Stimulated activated CD4-positive, alpha-beta T cell treated with anti-CD3 and anti-CD28 coated beads, Interleukin-12 subunit alpha, Interleukin-12 subunit beta, amount 100 ng/mL, for 24 hours (primary cell): Measurements from ENCODE around the gene YIPF7.

ENCODE experiments used
- DNase-seq, 2 experiments: peaks; one replicate each; pipeline ENCODE4 v3.0.0-alpha.2; 2020; ENCODE audit warnings: low read depth in 2 of 2

The YIPF7 gene

DNA sequence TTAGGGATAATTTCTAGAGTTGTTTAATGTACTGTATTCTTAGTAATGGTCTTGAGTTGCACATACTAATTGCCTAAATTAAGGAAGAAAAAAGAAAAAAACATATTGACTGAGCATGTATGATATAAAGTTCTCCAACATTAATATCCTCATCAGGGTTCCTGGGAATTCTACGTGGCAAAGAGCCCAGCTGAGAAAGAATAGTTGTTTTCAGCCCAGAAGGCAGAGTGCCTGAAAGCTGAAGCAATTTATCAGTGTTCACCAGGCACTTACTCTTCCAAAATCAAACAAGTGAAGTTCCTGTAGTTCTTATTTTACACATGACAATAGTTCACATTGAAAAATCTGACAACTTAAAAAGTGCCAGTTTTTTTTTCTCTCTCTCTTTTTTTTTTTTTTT is 27.7 kb downstream of the YIPF7 start:
- no peak for DNase-seq

DNA sequence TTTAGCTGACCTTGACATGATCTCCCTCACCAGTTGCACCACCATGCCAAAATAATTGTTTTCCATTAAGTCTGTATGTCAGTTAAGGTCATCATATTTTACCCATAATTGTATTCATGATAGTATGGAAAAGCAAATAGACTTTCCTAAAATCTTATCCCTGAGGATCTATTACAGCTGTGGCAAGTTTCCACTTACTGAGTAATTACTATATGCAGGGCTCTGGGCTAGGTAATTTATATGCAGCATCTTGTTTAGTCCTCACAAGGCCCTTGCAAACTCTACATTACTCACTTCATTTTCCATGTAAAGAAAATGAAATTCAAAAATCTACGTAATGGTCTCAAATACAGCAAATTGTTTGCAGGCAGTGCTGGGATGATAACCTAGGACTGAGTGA is 34.8 kb downstream of the YIPF7 start:
- no peak for DNase-seq

DNA sequence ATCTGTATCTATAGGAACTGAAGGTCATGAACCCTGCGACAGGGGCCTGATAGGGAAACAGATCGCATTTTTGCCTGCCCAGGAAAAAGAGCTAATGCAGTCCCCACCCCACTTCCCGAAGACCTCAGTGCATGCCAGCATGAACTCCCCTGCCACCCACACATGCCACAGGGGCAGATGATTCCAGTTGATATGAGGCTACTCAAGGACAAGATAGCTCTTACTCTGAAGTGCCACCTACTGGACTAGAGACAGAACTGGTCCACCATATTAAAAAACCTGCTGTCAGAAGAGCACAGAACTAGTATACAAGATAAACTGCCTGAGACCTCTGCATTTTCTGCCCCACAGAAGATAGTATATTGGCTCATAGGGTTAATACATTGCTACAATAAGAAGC is 68.0 kb downstream of the YIPF7 start:
- no peak for DNase-seq

DNA sequence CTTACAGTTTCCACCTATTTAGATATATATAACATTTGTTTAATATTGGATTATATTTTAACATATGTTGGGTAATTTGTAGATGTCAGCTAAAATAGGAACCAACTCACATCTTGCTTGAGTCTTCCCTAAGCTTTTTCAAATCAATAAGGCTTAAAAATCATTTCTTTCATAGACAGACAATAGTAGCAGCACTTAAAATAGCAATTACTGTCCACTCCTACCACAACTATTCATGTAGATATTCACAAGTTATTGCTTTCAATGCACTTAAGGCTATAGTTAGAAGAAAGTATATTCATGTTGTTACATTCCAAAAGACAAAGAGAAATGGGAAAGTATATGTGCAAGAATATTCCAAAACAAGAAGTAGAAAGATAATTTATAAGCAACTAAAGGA is 71.2 kb downstream of the YIPF7 start:
- DNase-seq, result no peak

DNA sequence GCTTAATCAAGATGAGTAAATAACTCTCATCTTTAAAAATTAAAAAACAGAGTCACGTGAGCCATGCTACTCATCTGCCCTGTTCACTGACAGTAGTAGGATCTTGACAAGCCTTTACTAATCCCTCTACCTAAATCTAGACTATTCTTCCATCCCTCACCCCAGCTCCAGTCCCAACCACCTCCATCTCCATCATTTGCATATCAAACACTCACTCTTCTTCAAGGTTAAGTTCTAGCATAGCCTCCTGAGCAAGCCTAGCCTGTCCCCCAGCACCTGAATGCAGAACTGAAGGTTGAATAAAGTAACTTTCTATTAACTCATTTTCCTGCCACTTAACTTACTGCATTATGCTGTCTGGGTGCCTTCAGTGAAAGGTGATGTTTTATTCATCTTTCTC is 72.5 kb downstream of the YIPF7 start:
- no peak for DNase-seq
